Adrenal gland (tissue), 5 donors: ENCODE data around the gene SH2D4B.

Source experiments
- POLR2A ChIP-seq, 2 donors: fragments of 450-650 bp; IDR thresholded peaks; one replicate each; pipeline ENCODE4 v1.6.1; 2017; ENCODE audit warnings: antibody characterized with exemption in 2 of 2, mild to moderate bottlenecking in 2 of 2, moderate library complexity in 1 of 2
- TF ChIP-seq, protein P1 (sequence below), 6 experiments: fragments of 450-650 bp in 4 of 6; fragments of 200-600 bp in 2 of 6; sonication (generic) in 1 of 6; IDR thresholded peaks; 1 replicate in 5 of 6; 2 replicates in 1 of 6; pipeline versions ENCODE4 v1.5.1 to v1.8.0; 2016 to 2021; ENCODE audit warnings: antibody characterized with exemption in 6 of 6, mild to moderate bottlenecking in 2 of 6, moderate library complexity in 1 of 6
- donor health status: DM: no; HTN: no; CAD: no.

- TF ChIP-seq, protein P1, sequence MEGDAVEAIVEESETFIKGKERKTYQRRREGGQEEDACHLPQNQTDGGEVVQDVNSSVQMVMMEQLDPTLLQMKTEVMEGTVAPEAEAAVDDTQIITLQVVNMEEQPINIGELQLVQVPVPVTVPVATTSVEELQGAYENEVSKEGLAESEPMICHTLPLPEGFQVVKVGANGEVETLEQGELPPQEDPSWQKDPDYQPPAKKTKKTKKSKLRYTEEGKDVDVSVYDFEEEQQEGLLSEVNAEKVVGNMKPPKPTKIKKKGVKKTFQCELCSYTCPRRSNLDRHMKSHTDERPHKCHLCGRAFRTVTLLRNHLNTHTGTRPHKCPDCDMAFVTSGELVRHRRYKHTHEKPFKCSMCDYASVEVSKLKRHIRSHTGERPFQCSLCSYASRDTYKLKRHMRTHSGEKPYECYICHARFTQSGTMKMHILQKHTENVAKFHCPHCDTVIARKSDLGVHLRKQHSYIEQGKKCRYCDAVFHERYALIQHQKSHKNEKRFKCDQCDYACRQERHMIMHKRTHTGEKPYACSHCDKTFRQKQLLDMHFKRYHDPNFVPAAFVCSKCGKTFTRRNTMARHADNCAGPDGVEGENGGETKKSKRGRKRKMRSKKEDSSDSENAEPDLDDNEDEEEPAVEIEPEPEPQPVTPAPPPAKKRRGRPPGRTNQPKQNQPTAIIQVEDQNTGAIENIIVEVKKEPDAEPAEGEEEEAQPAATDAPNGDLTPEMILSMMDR (IDR thresholded peaks at IDR 0.05): no peak
- no peak for TF ChIP-seq POLR2A (IDR thresholded peaks at IDR 0.05)
Observed at GRCh38 chr10:80489371-80490112, 48.2 kb upstream of the SH2D4B start.
